ENCODE results near the gene HDGF. TPM values are rescaled to one million over a fixed set of nuclear protein-coding genes. Genes with fewer than 3 reads are reported as not detected.

HDGF gene
- total and polyA plus RNA-seq, 4 donors = 69.8 to 197 (median 157) TPM

GRCh38 chr1:156704930-156705320 is 46.5 kb downstream of the HDGF start:
- peak overlapping the region; percentile 52 for H3K4me3 ChIP-seq (ENCODE audit: low read depth, low read length)
- no peaks in the 10 kb centered on the region for H3K9me3 ChIP-seq (ENCODE audit: control insufficient read depth, insufficient read depth, low read length)
- peaks cover 63% of the 10 kb centered on the region for H3K4me1 ChIP-seq (ENCODE audit: control insufficient read depth, insufficient read depth, low read length)
- WGBS (ENCODE audit: insufficient coverage) = under 1% methylated on average over 29 of the region's 29 CpGs
- DNase-seq (ENCODE audit: low read depth in 4 of 6, low spot score in 6 of 6) = no peak
- H3K27ac ChIP-seq (ENCODE audit: low read depth, low read length) = peak overlapping the region; percentile 89
- H3K36me3 ChIP-seq (ENCODE audit: control insufficient read depth, insufficient read depth, low read length) = peaks cover 7% of the 10 kb centered on the region
- H3K27me3 ChIP-seq (ENCODE audit: control insufficient read depth, insufficient read depth, low read length) = peaks cover 30% of the 10 kb centered on the region

- 57% methylated on average over 7 of the region's 10 CpGs for WGBS (ENCODE audit: insufficient coverage)
- Histone ChIP-seq H3K36me3 (ENCODE audit: control insufficient read depth, insufficient read depth, low read length) (peaks cover 10% of the 10 kb centered on the region), H3K4me3 (ENCODE audit: low read depth, low read length) (peak overlapping the region; percentile 52), H3K9me3 (ENCODE audit: control insufficient read depth, insufficient read depth, low read length) (no peaks in the 10 kb centered on the region), H3K4me1 (ENCODE audit: control insufficient read depth, insufficient read depth, low read length) (peaks cover 56% of the 10 kb centered on the region), H3K27ac (ENCODE audit: low read depth, low read length) (no peak overlapping the region), H3K27me3 (ENCODE audit: control insufficient read depth, insufficient read depth, low read length) (peaks cover 30% of the 10 kb centered on the region)
- DNase-seq (ENCODE audit: low read depth in 4 of 6, low spot score in 6 of 6) = no peak
Observed at GRCh38 chr1:156704166-156704711, 47.2 kb downstream of the HDGF start.

GRCh38 chr1:156703741-156704140 is 47.7 kb downstream of the HDGF start:
- peaks cover 54% of the 10 kb centered on the region for H3K4me1 ChIP-seq (ENCODE audit: control insufficient read depth, insufficient read depth, low read length)
- H3K27ac ChIP-seq (ENCODE audit: low read depth, low read length) = no peak overlapping the region
- H3K27me3 ChIP-seq (ENCODE audit: control insufficient read depth, insufficient read depth, low read length) = peaks cover 30% of the 10 kb centered on the region
- H3K4me3 ChIP-seq (ENCODE audit: low read depth, low read length) = peak overlapping the region; percentile 52
- 12% methylated on average over 4 of the region's 4 CpGs for WGBS (ENCODE audit: insufficient coverage)
- DNase-seq (ENCODE audit: low read depth in 4 of 6, low spot score in 6 of 6) = peak in 1 of 6 donors; percentile 55
- H3K36me3 ChIP-seq (ENCODE audit: control insufficient read depth, insufficient read depth, low read length) = peaks cover 14% of the 10 kb centered on the region
- H3K9me3 ChIP-seq (ENCODE audit: control insufficient read depth, insufficient read depth, low read length) = no peaks in the 10 kb centered on the region

GRCh38 chr1:156703336-156703735 is 48.1 kb downstream of the HDGF start:
- peaks cover 51% of the 10 kb centered on the region for H3K4me1 ChIP-seq (ENCODE audit: control insufficient read depth, insufficient read depth, low read length)
- peaks cover 14% of the 10 kb centered on the region for H3K36me3 ChIP-seq (ENCODE audit: control insufficient read depth, insufficient read depth, low read length)
- H3K27ac ChIP-seq (ENCODE audit: low read depth, low read length) = no peak overlapping the region
- peaks cover 30% of the 10 kb centered on the region for H3K27me3 ChIP-seq (ENCODE audit: control insufficient read depth, insufficient read depth, low read length)
- no peak for DNase-seq (ENCODE audit: low read depth in 4 of 6, low spot score in 6 of 6)
- H3K9me3 ChIP-seq (ENCODE audit: control insufficient read depth, insufficient read depth, low read length) = no peaks in the 10 kb centered on the region
- WGBS (ENCODE audit: insufficient coverage) = 72% methylated on average over 2 of the region's 4 CpGs
- H3K4me3 ChIP-seq (ENCODE audit: low read depth, low read length) = peak overlapping the region; percentile 52

- Histone ChIP-seq H3K27me3 (ENCODE audit: control insufficient read depth, insufficient read depth, low read length) (peaks cover 28% of the 10 kb centered on the region), H3K9me3 (ENCODE audit: control insufficient read depth, insufficient read depth, low read length) (no peaks in the 10 kb centered on the region), H3K4me1 (ENCODE audit: control insufficient read depth, insufficient read depth, low read length) (peaks cover 27% of the 10 kb centered on the region), H3K27ac (ENCODE audit: low read depth, low read length) (no peak overlapping the region), H3K36me3 (ENCODE audit: control insufficient read depth, insufficient read depth, low read length) (peaks cover 14% of the 10 kb centered on the region), H3K4me3 (ENCODE audit: low read depth, low read length) (no peak overlapping the region)
- 78% methylated on average over 4 of the region's 8 CpGs for WGBS (ENCODE audit: insufficient coverage)
- DNase-seq (ENCODE audit: low read depth in 4 of 6, low spot score in 6 of 6) = no peak
Observed at GRCh38 chr1:156700736-156701531, 50.5 kb downstream of the HDGF start.

DNA sequence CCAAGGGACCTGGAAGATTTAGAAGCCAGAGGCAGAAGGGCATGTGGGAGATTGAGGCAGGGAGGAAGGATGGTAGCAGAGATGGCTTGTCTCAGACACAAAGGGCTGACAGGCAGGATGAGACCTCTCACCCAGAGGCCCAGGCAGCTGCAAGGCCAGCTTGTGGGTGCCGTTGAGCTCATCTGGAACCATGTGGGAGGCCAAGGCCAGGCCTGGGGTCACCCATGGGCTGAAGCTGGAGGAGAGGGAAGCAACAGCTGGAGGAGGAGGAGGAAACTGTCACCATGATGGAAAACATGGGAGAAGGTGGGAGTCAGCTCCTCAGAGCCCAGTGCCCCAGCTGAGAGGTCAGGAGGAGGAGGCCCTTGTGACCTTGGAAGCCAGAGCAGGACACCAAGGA is 52.5 kb downstream of the HDGF start:
- 60% methylated on average over 1 of the region's 1 CpG for WGBS (ENCODE audit: insufficient coverage)

DNA sequence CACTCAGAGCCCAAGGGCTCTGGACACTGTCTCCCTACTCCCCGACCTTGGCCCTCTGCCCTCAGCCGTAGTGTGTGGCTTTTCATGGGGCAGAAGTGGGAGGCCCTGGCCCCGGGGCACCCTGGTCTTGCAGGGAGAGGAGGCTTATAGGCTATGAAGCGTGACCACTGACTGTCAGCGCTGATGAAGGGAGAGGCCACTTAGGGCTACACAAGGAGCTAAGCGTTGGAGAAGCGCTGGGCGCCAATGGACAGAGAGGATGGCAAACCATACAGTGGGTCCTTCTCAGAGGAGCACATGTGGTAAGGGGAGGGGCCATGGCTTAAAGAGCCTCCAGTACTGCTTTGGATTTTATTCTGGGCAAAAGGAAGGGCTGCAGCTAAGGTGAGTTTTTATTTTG is 54.0 kb downstream of the HDGF start:
- H3K27ac ChIP-seq (ENCODE audit: low read depth, low read length) = no peak overlapping the region
- peaks cover 8% of the 10 kb centered on the region for H3K4me1 ChIP-seq (ENCODE audit: control insufficient read depth, insufficient read depth, low read length)
- WGBS (ENCODE audit: insufficient coverage) = 54% methylated on average over 7 of the region's 8 CpGs
- H3K36me3 ChIP-seq (ENCODE audit: control insufficient read depth, insufficient read depth, low read length) = peaks cover 12% of the 10 kb centered on the region
- no peak for DNase-seq (ENCODE audit: low read depth in 4 of 6, low spot score in 6 of 6)
- H3K27me3 ChIP-seq (ENCODE audit: control insufficient read depth, insufficient read depth, low read length) = peaks cover 3% of the 10 kb centered on the region
- no peak overlapping the region for H3K4me3 ChIP-seq (ENCODE audit: low read depth, low read length)
- H3K9me3 ChIP-seq (ENCODE audit: control insufficient read depth, insufficient read depth, low read length) = no peaks in the 10 kb centered on the region

More for the DNA sequence above, 52.5 kb downstream of the HDGF start:
- H3K9me3 ChIP-seq (ENCODE audit: control insufficient read depth, insufficient read depth, low read length) = no peaks in the 10 kb centered on the region
- peaks cover 8% of the 10 kb centered on the region for H3K4me1 ChIP-seq (ENCODE audit: control insufficient read depth, insufficient read depth, low read length)
- H3K27ac ChIP-seq (ENCODE audit: low read depth, low read length) = no peak overlapping the region
- H3K27me3 ChIP-seq (ENCODE audit: control insufficient read depth, insufficient read depth, low read length) = peaks cover 12% of the 10 kb centered on the region
- H3K36me3 ChIP-seq (ENCODE audit: control insufficient read depth, insufficient read depth, low read length) = peaks cover 14% of the 10 kb centered on the region
- no peak for DNase-seq (ENCODE audit: low read depth in 4 of 6, low spot score in 6 of 6)
- no peak overlapping the region for H3K4me3 ChIP-seq (ENCODE audit: low read depth, low read length)

- H3K4me3 ChIP-seq (ENCODE audit: low read depth, low read length) = no peak overlapping the region
- DNase-seq (ENCODE audit: low read depth in 4 of 6, low spot score in 6 of 6) = no peak
- WGBS (ENCODE audit: insufficient coverage) = 95% methylated on average over 8 of the region's 8 CpGs
Observed at GRCh38 chr1:156696755-156697154, 54.7 kb downstream of the HDGF start.

GRCh38 chr1:156694690-156694962 is 56.8 kb downstream of the HDGF start:
- peaks cover 4% of the 10 kb centered on the region for H3K36me3 ChIP-seq (ENCODE audit: control insufficient read depth, insufficient read depth, low read length)
- no peak overlapping the region for H3K27ac ChIP-seq (ENCODE audit: low read depth, low read length)
- H3K9me3 ChIP-seq (ENCODE audit: control insufficient read depth, insufficient read depth, low read length) = no peaks in the 10 kb centered on the region
- peaks cover 19% of the 10 kb centered on the region for H3K27me3 ChIP-seq (ENCODE audit: control insufficient read depth, insufficient read depth, low read length)
- WGBS (ENCODE audit: insufficient coverage) = 83% methylated on average over 1 of the region's 5 CpGs
- no peak for DNase-seq (ENCODE audit: low read depth in 4 of 6, low spot score in 6 of 6)
- peaks cover 36% of the 10 kb centered on the region for H3K4me1 ChIP-seq (ENCODE audit: control insufficient read depth, insufficient read depth, low read length)
- no peak overlapping the region for H3K4me3 ChIP-seq (ENCODE audit: low read depth, low read length)

More at GRCh38 chr1:156696755-156697154, 54.7 kb downstream of the HDGF start:
- Histone ChIP-seq H3K27ac (ENCODE audit: low read depth, low read length) (no peak overlapping the region), H3K36me3 (ENCODE audit: control insufficient read depth, insufficient read depth, low read length) (peaks cover 12% of the 10 kb centered on the region), H3K27me3 (ENCODE audit: control insufficient read depth, insufficient read depth, low read length) (peaks cover 10% of the 10 kb centered on the region), H3K9me3 (ENCODE audit: control insufficient read depth, insufficient read depth, low read length) (no peaks in the 10 kb centered on the region), H3K4me1 (ENCODE audit: control insufficient read depth, insufficient read depth, low read length) (peaks cover 16% of the 10 kb centered on the region)
